GM18858 (cell line): ENCODE measurements around the gene TBP.
"Not testable (repeated sequence)": the region's sequence is repeated elsewhere in the genome, so short reads cannot be mapped to it uniquely, and the experiment has no call there.

ENCODE experiments used
- ATAC-seq: cut with Tn5 transposase; IDR thresholded peaks from one replicate; pipeline ENCODE4 v1.9.1; 2021; ENCODE audit not compliant: unreplicated experiment

The TBP gene

DNA sequence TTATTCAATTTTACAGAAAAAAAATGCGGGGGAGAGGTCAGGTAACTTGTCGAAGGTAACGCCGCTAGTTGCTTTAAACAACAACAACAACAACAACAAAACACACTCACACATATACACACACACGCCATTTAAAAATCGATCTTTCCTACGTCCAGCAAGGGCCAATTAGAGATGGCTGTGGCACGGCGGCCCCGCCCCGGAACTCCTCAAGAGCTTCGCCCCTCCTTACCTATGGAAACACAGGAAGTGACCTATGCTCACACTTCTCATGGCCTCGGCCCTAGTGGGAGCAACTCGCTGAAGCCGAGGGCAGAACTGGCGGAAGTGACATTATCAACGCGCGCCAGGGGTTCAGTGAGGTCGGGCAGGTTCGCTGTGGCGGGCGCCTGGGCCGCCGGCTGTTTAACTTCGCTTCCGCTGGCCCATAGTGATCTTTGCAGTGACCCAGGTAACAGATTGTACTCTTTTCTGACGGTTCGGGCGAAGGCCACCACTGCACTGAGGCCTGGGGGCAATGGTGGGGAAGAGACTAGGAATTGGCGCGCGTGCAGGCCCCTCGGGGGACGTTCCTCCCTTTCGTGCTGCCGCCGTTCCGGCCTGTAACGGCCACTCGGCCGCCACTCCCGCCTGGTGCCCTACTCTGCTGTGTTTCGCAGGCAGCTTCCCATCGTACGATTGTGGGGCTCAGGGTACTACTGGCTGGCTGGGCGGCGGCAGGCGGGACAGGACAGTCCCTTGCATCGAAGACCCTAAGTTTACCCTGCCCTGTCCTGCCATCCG lies at the start of gene TBP:
TSS of gene TBP (plus strand) at position 357 of the 783 bp plus-strand sequence. CDS start 2,661 bp downstream, outside the sequence.
- ATAC-seq = peak; percentile 95

- no peak for ATAC-seq
Measured at GRCh38 chr6:170504479-170504878, 49.7 kb upstream of the TBP start.

- ATAC-seq = no peak
Measured at GRCh38 chr6:170505306-170505705, 48.9 kb upstream of the TBP start.

DNA sequence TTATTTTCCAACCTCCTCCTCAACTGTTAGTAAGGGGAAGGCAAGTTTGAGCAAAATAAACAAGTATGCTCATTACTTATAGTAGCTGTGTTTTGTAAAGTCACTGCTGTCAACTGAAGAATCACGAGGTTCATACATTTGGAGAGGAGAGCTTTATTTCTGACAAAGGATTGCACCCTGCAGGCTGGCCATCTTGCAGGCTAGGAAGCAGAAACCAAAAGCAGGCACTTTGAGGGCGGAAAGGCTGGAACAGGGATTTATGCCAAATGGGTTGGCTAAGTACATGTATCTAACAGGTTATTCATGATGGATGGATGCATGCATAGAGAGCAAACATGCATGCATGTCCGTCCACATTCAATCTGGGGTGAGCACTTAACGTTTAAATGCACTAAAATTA lies 47.7 kb upstream of the TBP start:
- no peak for ATAC-seq

GRCh38 chr6:170507728-170508127 lies 46.4 kb upstream of the TBP start:
- ATAC-seq = not testable (repeated sequence)

DNA sequence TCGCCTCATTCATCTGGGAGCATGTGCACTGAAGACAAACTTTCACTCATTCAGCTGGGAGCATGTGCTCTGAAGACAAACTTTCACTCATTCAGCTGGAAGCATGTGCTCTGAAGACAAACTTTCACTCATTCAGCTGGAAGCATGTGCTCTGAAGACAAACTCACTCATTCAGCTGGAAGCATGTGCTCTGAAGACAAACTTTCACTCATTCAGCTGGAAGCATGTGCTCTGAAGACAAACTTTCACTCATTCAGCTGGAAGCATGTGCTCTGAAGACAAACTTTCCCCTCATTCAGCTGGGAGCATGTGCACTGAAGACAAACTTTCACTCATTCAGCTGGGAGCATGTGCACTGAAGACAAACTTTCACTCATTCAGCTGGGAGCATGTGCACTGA lies 45.9 kb upstream of the TBP start:
- ATAC-seq = not testable (repeated sequence)

GRCh38 chr6:170508892-170509722 lies 45.1 kb upstream of the TBP start:
- not testable (repeated sequence) for ATAC-seq

- ATAC-seq = no peak
Measured at GRCh38 chr6:170509723-170510018, 44.5 kb upstream of the TBP start.

DNA sequence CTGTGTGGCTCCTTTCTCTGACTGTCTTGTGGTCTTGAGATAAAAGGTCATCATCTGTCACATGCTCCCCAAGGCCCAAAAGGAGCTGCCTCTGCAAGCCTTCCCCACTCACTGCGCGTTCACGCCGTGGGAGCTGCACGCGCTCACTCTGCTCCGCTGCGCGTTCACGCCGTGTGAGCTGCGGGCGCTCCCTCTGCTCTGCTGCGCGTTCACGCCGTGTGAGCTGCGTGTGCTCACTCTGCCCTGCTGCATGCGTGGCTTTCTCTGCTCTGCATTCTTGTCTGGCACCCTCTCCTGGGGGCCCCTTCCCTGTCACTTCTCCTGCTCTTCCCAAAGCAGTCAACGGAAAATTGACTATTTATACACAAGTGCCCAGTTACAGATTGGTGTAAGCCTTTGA lies 43.5 kb upstream of the TBP start:
- ATAC-seq = no peak

GRCh38 chr6:170512249-170512648 lies 41.9 kb upstream of the TBP start:
- ATAC-seq = no peak

GRCh38 chr6:170514908-170515307 lies 39.3 kb upstream of the TBP start:
- ATAC-seq = no peak

DNA sequence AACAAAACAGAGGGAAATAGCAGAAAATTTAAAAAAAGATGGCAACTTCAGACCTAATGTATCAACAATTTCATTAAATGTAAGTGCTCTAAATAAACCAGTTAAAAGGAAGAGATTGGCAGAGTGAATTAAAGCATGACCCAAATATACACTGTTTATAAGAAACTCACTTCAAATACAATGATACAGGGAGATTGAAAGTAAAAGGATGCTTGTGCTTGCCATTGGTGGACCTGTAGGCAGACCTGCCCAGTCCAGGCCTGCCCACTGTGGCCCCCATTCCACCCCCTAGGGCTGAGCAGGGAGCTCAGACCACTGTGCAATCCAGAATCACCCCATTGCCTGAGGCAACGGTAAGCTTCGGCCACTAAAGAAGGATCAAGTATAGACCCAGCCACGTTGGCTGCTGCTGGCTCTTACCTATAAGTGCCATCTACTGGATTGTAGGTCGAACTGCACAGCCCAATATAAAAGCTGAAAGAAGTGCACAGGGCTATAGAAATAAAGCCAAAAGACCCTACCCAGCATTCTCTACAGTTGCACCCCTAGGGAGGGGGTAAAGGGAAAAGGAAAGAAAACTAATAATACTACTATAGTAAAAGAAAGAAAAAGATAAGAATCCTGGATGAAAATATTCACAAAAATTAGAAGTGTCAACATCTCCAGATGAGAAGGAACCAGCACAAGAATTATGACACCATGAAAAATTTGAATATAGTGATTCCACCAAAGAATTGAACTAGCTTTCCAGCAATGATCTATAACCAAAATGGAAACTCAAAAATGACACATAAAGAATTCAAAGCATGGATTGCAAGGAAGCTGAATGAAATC lies 37.2 kb upstream of the TBP start:
- peak; percentile 92 for ATAC-seq

- no peak for ATAC-seq
Measured at GRCh38 chr6:170522565-170523183, 31.5 kb upstream of the TBP start.

- ATAC-seq = no peak
Measured at GRCh38 chr6:170523256-170524171, 30.7 kb upstream of the TBP start.

- ATAC-seq = no peak
Measured at GRCh38 chr6:170524172-170524502, 30.0 kb upstream of the TBP start.

- no peak for ATAC-seq
Measured at GRCh38 chr6:170525795-170526194, 28.4 kb upstream of the TBP start.

DNA sequence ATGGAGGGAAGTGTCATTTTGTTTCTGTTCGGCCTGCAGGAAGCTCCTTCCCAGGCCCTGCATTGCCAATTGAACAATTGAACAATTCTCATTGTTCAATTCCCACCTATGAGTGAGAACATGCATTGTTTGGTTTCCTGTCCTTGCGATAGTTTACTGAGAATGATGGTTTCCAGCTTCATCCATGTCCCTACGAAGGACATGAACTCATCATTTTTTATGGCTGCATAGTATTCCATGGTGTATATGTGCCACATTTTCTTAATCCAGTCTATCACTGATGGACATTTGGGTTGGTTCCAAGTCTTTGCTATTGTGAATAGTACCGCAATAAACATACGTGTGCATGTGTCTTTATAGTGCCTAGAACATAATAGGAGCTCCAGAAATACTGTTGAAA lies 26.2 kb upstream of the TBP start:
- ATAC-seq = not testable (repeated sequence)

DNA sequence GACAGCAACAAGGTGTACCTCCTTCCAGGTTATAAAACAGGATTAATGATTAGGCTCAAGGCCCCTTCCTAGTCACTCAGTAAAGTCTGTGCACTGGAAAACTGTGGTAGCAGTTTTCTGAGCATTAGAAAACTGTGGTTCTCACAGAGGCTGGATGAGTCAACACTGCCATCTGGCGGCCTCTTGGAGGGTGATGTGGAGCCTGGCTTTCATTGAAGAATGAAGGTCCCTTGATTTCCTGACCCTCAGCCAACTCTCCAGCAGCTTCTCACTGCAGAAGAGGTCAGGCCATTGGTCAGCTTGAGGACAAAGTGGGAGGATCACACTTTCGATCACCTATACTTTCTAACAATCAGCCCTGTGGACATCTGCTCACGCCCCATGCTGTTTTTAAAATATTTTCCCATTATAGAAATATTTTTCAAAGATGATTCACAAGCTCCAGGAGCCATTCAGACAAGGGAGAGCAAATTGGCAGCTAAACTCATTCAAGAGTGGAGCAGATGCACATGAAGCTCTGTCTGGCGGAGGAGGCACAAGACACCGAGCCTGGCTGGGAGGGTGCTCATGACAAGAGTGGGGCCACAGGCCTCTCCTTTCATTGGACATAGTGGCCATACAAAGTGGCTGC lies 24.2 kb upstream of the TBP start:
- ATAC-seq = peak; percentile 75

GRCh38 chr6:170532867-170533488 lies 21.2 kb upstream of the TBP start:
- no peak for ATAC-seq
